Parathyroid adenoma (tissue), 2 donors: ENCODE results near the gene IL6ST.
"Not testable (repeated sequence)": the region's sequence is repeated elsewhere in the genome, so short reads cannot be mapped to it uniquely, and the experiment has no call there.

Experiments
- H2AFZ ChIP-seq: fragments of 300-600 bp; sonication (generic); one replicate; pipeline ENCODE4 v1.7.0; 2017; ENCODE audit warnings: antibody characterized with exemption, mild to moderate bottlenecking
- H3K27ac ChIP-seq: fragments of 300-600 bp; sonication (generic); one replicate; pipeline ENCODE4 v1.7.0; 2017
- H3K27me3 ChIP-seq: fragments of 300-600 bp; sonication (generic); one replicate; pipeline ENCODE4 v1.7.0; 2017; ENCODE audit warnings: low read length; ENCODE audit not compliant: control insufficient read depth, insufficient read depth
- H3K36me3 ChIP-seq: fragments of 300-600 bp; sonication (generic); one replicate; pipeline ENCODE4 v1.7.0; 2017; ENCODE audit warnings: low read length; ENCODE audit not compliant: control insufficient read depth, insufficient read depth
- H3K4me1 ChIP-seq: fragments of 300-600 bp; sonication (generic); one replicate; pipeline ENCODE4 v1.7.0; 2017; ENCODE audit warnings: control low read depth
- H3K4me2 ChIP-seq: fragments of 300-600 bp; sonication (generic); one replicate; pipeline ENCODE4 v1.7.0; 2017; ENCODE audit warnings: low read length
- H3K4me3 ChIP-seq: fragments of 300-600 bp; sonication (generic); one replicate; pipeline ENCODE4 v1.7.0; 2017; ENCODE audit warnings: low read depth, low read length
- H3K79me2 ChIP-seq: fragments of 300-600 bp; sonication (generic); one replicate; pipeline ENCODE4 v1.7.0; 2017; ENCODE audit warnings: control low read depth
- H3K9ac ChIP-seq: fragments of 300-600 bp; sonication (generic); one replicate; pipeline ENCODE4 v1.7.0; 2017; ENCODE audit warnings: mild to moderate bottlenecking
- H3K9me3 ChIP-seq: fragments of 300-600 bp; sonication (generic); one replicate; pipeline ENCODE4 v1.7.0; 2017; ENCODE audit warnings: low read length; ENCODE audit not compliant: control insufficient read depth
- TF ChIP-seq, protein P1 (sequence below): fragments of 300-600 bp; sonication (generic); IDR thresholded peaks from one replicate; pipeline ENCODE4 v1.7.0; 2017; ENCODE audit warnings: antibody characterized with exemption, mild to moderate bottlenecking
- donor health status: primary hyperparathyroidism.

IL6ST gene

DNA sequence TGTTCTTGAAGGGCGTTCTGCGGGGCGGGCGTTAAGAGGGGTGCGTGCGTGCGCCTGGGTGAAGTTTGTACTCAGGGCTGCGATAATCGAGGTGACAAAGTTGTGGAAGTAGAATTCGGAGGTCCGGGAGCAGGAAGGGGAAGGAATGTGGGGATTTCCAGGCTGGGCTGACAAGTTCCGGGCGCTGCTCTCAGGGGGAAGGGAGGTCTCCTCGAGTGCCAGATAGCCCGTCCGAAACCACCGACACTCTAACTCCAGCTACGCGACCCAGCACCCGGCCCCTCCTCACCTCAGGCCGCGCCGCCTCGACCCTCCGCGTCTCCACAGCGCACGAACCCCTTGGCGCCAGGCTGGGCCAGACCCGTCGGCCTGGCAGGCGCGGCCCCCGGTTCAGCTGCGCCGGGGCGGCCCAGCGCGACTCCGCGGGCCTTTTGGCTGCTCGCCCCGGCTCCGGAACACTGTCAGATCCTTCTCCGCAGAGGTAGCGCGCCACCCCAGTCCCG lies at the start of gene IL6ST:
Gene IL6ST, minus strand, starts transcription at position 469 of the 503 bp plus-strand sequence. CDS start 18,685 bp downstream, outside the sequence.
- Histone ChIP-seq H3K9ac (peak within 1 kb of the TSS; percentile 69), H3K36me3 (no peaks in the 10 kb centered on the region), H2AFZ (peak within 1 kb of the TSS; percentile 82), H3K4me3 (peak within 1 kb of the TSS; percentile 79), H3K27ac (peak within 1 kb of the TSS; percentile 96), H3K79me2 (peaks cover 27% of the 10 kb centered on the region), H3K9me3 (no peaks in the 10 kb centered on the region), H3K27me3 (no peaks in the 10 kb centered on the region), H3K4me1 (peaks cover 8% of the 10 kb centered on the region), H3K4me2 (peak within 1 kb of the TSS; percentile 86)
- TF ChIP-seq, protein P1, sequence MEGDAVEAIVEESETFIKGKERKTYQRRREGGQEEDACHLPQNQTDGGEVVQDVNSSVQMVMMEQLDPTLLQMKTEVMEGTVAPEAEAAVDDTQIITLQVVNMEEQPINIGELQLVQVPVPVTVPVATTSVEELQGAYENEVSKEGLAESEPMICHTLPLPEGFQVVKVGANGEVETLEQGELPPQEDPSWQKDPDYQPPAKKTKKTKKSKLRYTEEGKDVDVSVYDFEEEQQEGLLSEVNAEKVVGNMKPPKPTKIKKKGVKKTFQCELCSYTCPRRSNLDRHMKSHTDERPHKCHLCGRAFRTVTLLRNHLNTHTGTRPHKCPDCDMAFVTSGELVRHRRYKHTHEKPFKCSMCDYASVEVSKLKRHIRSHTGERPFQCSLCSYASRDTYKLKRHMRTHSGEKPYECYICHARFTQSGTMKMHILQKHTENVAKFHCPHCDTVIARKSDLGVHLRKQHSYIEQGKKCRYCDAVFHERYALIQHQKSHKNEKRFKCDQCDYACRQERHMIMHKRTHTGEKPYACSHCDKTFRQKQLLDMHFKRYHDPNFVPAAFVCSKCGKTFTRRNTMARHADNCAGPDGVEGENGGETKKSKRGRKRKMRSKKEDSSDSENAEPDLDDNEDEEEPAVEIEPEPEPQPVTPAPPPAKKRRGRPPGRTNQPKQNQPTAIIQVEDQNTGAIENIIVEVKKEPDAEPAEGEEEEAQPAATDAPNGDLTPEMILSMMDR = no peak

DNA sequence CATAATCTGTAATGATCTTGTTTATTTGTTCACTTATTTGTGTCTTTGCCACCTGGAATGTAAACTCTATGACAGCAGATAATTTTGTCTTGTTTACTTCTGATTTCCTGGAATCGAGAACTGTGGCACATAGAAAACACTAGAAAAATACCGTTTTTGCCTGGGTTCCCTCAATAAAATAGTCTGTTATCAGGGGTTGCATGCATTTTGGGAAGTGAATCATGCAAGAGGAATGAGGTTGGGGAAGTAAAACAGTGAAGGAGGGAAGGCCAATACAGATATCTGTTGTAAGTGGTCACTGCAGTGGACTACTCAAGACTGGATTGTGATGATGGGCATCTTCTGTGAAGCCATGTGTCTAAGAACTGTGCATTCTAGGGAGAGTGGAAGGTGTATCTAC lies 45.2 kb upstream of the IL6ST start:
- TF ChIP-seq, protein P1 = no peak
- H3K9me3 ChIP-seq = no peaks in the 10 kb centered on the region
- no peaks in the 10 kb centered on the region for H3K27me3 ChIP-seq
- H3K79me2 ChIP-seq = no peaks in the 10 kb centered on the region
- H3K9ac ChIP-seq = no peak overlapping the region
- no peak overlapping the region for H3K27ac ChIP-seq
- no peak overlapping the region for H3K4me3 ChIP-seq
- H3K4me2 ChIP-seq = no peak overlapping the region
- H3K4me1 ChIP-seq = peaks cover 8% of the 10 kb centered on the region
- H3K36me3 ChIP-seq = no peaks in the 10 kb centered on the region
- H2AFZ ChIP-seq = no peak overlapping the region

DNA sequence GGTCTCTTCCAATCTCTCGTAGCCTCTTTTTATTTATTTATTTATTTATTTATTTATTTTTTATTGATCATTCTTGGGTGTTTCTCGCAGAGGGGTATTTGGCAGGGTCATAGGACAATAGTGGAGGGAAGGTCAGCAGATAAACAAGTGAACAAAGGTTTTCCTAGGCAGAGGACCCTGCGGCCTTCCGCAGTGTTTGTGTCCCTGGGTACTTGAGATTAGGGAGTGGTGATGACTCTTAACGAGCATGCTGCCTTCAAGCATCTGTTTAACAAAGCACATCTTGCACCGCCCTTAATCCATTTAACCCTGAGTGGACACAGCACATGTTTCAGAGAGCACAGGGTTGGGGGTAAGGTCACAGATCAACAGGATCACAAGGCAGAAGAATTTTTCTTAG lies 43.4 kb upstream of the IL6ST start:
- H3K27me3 ChIP-seq, H3K4me2 ChIP-seq, H3K4me3 ChIP-seq, H3K4me1 ChIP-seq, H2AFZ ChIP-seq, H3K36me3 ChIP-seq, H3K9ac ChIP-seq, H3K9me3 ChIP-seq, H3K27ac ChIP-seq, H3K79me2 ChIP-seq: not testable (repeated sequence)

DNA sequence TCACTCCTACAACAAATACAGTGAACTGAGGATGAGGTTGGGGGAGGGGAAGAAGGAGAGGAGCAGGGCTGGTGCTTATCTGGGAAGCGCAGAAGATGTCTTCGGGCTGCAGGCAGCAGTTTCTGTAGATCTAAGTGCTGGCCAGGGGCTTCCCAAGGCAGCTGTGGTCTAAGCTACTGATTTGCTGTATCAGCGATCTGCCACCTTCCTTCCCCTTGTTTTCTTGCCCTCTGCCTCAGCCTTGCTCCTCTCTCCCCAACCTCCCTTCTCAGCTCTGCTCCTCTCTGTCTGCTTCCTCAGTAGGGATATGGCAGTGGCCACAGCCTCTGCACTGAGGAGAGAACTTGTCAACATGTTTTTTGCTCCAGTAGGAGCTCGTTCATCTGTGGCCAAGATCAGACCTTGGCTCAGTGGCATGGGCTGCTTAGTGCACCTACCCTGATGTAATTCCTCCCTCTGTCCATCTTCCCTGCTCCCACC lies 42.8 kb upstream of the IL6ST start:
- Histone ChIP-seq H3K27me3 (no peaks in the 10 kb centered on the region), H3K9me3 (no peaks in the 10 kb centered on the region), H3K9ac (no peak overlapping the region), H3K4me3 (no peak overlapping the region), H3K4me1 (peaks cover 8% of the 10 kb centered on the region), H3K4me2 (peak overlapping the region; percentile 26), H3K36me3 (no peaks in the 10 kb centered on the region), H3K27ac (no peak overlapping the region), H2AFZ (peak overlapping the region; percentile 63), H3K79me2 (no peaks in the 10 kb centered on the region)
- TF ChIP-seq, protein P1 = no peak

DNA sequence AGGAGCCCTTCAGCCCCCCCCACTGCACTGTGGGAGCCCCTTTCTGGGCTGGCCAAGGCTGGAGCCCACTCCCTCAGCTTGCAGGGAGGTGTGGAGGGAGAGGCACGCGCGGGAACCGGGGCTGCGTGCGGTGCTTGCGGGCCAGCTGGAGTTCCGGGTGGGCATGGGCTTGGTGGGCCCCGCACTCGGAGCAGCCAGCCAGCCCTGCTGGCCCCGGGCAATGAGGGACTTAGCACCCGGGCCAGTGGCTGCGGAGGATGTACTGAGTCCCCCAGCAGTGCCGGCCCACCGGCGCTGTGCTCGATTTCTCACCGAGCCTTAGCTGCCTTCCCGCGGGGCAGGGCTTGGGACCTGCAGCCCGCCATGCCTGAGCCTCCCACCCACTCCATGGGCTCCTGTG lies 40.6 kb upstream of the IL6ST start:
- not testable (repeated sequence) for H3K79me2 ChIP-seq, H3K9ac ChIP-seq, H3K27ac ChIP-seq, H3K4me3 ChIP-seq, H3K4me2 ChIP-seq, H3K36me3 ChIP-seq, H3K27me3 ChIP-seq, H3K9me3 ChIP-seq, H2AFZ ChIP-seq, H3K4me1 ChIP-seq

DNA sequence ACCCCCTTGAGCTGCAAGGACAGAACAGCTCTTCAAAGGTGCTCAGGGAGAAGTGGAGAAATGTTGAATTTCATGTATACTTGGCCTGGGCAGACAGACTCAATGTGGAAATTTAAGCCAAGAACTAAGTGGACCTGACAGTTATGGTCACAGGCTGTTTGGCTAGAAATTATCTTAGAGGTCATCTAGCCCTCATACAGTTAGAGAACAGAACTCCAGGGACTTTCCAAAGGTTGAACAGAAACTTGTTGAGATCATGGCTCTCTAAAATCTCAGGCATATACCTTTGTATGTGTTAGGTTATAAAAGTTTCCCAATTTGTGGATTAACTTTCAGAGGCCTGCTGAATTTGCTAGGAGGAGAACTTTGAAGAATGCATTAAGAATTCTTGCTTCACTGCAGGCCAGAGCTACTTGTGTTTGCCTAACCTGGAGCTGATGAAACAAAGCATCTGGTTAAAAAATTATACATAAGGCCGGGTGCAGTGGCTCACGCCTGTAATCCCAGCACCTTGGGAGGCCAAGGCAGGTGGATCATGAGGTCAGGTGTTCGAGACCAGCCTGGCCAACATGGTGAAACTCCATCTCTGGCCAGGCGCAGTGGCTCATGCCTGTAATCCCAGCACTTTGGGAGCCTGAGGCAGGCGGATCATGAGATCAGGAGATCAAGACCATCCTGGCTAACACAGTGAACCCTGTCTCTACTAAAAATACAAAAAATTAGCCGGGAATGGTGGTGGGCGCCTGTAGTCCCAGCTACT lies 35.3 kb upstream of the IL6ST start:
- peak overlapping the region; percentile 58 for H3K4me2 ChIP-seq
- peak overlapping the region; percentile 78 for H3K27ac ChIP-seq
- not testable (repeated sequence) for H3K27me3 ChIP-seq, H3K79me2 ChIP-seq, H3K9ac ChIP-seq, H3K9me3 ChIP-seq, H3K36me3 ChIP-seq
- H2AFZ ChIP-seq = peak overlapping the region; percentile 28
- peak overlapping the region; percentile 27 for H3K4me3 ChIP-seq
- H3K4me1 ChIP-seq = peaks cover 14% of the 10 kb centered on the region
